SU-DHL-6 (cell line): ENCODE results near the gene TOM1L2.

ENCODE experiments used
- H2AFZ ChIP-seq: fragments of 200-600 bp; sonication (generic); 2 replicates; pipeline ENCODE4 v1.6.1; 2014; ENCODE audit warnings: low read depth, mild to moderate bottlenecking, moderate library complexity, mixed read lengths, antibody characterized with exemption, low read length; ENCODE audit not compliant: severe bottlenecking
- H3F3A ChIP-seq: fragments of 200-600 bp; shearing (Covaris generic); 2 replicates; pipeline ENCODE4 v1.6.0; 2016; ENCODE audit warnings: antibody characterized with exemption, mild to moderate bottlenecking; ENCODE audit not compliant: insufficient read depth
- H3K27ac ChIP-seq: fragments of 200-600 bp; sonication (generic); 2 replicates; pipeline ENCODE4 v1.5.1; 2016; ENCODE audit warnings: low read depth, mild to moderate bottlenecking, low read length, moderate library complexity, mixed read lengths
- H3K27me3 ChIP-seq: fragments of 200-600 bp; sonication (generic), shearing (Covaris generic); 2 replicates; pipeline ENCODE4 v1.6.0; 2014; ENCODE audit warnings: mild to moderate bottlenecking, low read length
- H3K36me3 ChIP-seq: fragments of 200-600 bp; sonication (generic); 2 replicates; pipeline ENCODE4 v1.6.1; 2014; ENCODE audit warnings: mild to moderate bottlenecking, low read length, mixed read lengths
- H3K4me2 ChIP-seq: fragments of 300-600, 200-600 bp; shearing (Covaris generic), sonication (generic); 2 replicates; pipeline ENCODE4 v1.6.0; 2014; ENCODE audit warnings: low read length, low read depth, mild to moderate bottlenecking; ENCODE audit not compliant: poor library complexity, severe bottlenecking
- H3K4me3 ChIP-seq: fragments of 200-600 bp; sonication (generic); 2 replicates; pipeline ENCODE4 v1.5.1; 2014; ENCODE audit warnings: antibody characterized with exemption, low read length, mild to moderate bottlenecking, mixed read lengths; ENCODE audit not compliant: insufficient read depth, poor library complexity, severe bottlenecking
- H3K79me2 ChIP-seq: fragments of 200-600 bp; sonication (generic); 2 replicates; pipeline ENCODE4 v1.6.1; 2014; ENCODE audit warnings: mild to moderate bottlenecking, low read length, moderate library complexity; ENCODE audit not compliant: insufficient read depth
- H3K9ac ChIP-seq: fragments of 200-600 bp; sonication (generic); 2 replicates; pipeline ENCODE4 v1.7.0; 2014; ENCODE audit warnings: mild to moderate bottlenecking, low read length
- H3K9me2 ChIP-seq: fragments of 200-600 bp; sonication (generic); replicated peaks from 2 replicates; pipeline ENCODE4 v1.6.1; 2014; ENCODE audit warnings: low read length; ENCODE audit not compliant: insufficient read depth
- H3K9me3 ChIP-seq: fragments of 200-600 bp; sonication (generic); 2 replicates; pipeline ENCODE4 v1.6.1; 2014; ENCODE audit warnings: low read length, mixed read lengths; ENCODE audit not compliant: insufficient read depth
- H4K20me1 ChIP-seq: fragments of 200-600 bp; sonication (generic); 2 replicates; pipeline ENCODE4 v1.6.1; 2014; ENCODE audit warnings: low read depth, mild to moderate bottlenecking, antibody characterized with exemption, low read length, moderate library complexity, mixed read lengths
- CTCF ChIP-seq: fragments of 200-600 bp; sonication (generic); IDR thresholded peaks from one replicate; pipeline ENCODE4 v1.5.1; 2017; ENCODE audit warnings: antibody characterized with exemption, mild to moderate bottlenecking, low read length, moderate library complexity; ENCODE audit not compliant: insufficient read depth, poor library complexity, severe bottlenecking
- EZH2phosphoT487 ChIP-seq: fragments of 200-600 bp; sonication (generic), shearing (Covaris generic); conservative IDR thresholded peaks from 2 replicates; pipeline ENCODE4 v1.6.1; 2018; ENCODE audit warnings: mild to moderate bottlenecking, antibody characterized with exemption, low read length, moderate library complexity, mixed read lengths

The TOM1L2 gene

GRCh38 chr17:17899486-17899885, 72.7 kb downstream of the TOM1L2 start:
- Histone ChIP-seq H2AFZ (no peak overlapping the region), H3F3A (no peaks in the 10 kb centered on the region), H3K4me3 (no peak overlapping the region), H3K9ac (no peak overlapping the region), H3K27me3 (no peaks in the 10 kb centered on the region), H3K9me3 (no peaks in the 10 kb centered on the region), H3K36me3 (no peaks in the 10 kb centered on the region), H4K20me1 (no peaks in the 10 kb centered on the region), H3K9me2 (no peaks in the 10 kb centered on the region), H3K79me2 (no peaks in the 10 kb centered on the region), H3K27ac (no peak overlapping the region), H3K4me2 (no peak overlapping the region)
- TF ChIP-seq EZH2phosphoT487 (no peak), CTCF (no peak)

- Histone ChIP-seq H3F3A (no peaks in the 10 kb centered on the region), H3K79me2 (no peaks in the 10 kb centered on the region), H3K27me3 (no peaks in the 10 kb centered on the region), H2AFZ (no peak overlapping the region), H3K9me2 (no peaks in the 10 kb centered on the region), H3K36me3 (no peaks in the 10 kb centered on the region), H3K4me3 (no peak overlapping the region), H3K27ac (no peak overlapping the region), H3K4me2 (no peak overlapping the region), H3K9ac (no peak overlapping the region), H4K20me1 (no peaks in the 10 kb centered on the region), H3K9me3 (no peaks in the 10 kb centered on the region)
- TF ChIP-seq CTCF (no peak), EZH2phosphoT487 (no peak)
Measured at GRCh38 chr17:17898673-17899072, 73.5 kb downstream of the TOM1L2 start.

- no peak overlapping the region for H3K9ac ChIP-seq
- H3F3A ChIP-seq: no peaks in the 10 kb centered on the region
- no peaks in the 10 kb centered on the region for H3K79me2 ChIP-seq
- H3K4me3 ChIP-seq: no peak overlapping the region
- H3K36me3 ChIP-seq: no peaks in the 10 kb centered on the region
- H3K9me3 ChIP-seq: no peaks in the 10 kb centered on the region
- no peak overlapping the region for H3K4me2 ChIP-seq
- H3K9me2 ChIP-seq: no peaks in the 10 kb centered on the region
- TF ChIP-seq CTCF (no peak), EZH2phosphoT487 (no peak)
- no peak overlapping the region for H3K27ac ChIP-seq
- no peaks in the 10 kb centered on the region for H3K27me3 ChIP-seq
- no peaks in the 10 kb centered on the region for H4K20me1 ChIP-seq
- H2AFZ ChIP-seq: no peak overlapping the region
Measured at GRCh38 chr17:17897442-17897841, 74.8 kb downstream of the TOM1L2 start.
